Keratinocyte (primary cell): ENCODE measurements around the gene LEKR1. TPM values are rescaled to one million over a fixed set of nuclear protein-coding genes. Genes with fewer than 3 reads are reported as not detected.

Source experiments
- DNase-seq: peaks from one replicate; pipeline ENCODE4 v3.0.0-alpha.2; 2011; ENCODE audit warnings: low read depth, missing footprints, low spot score
- FAIRE-seq: peaks from 2 replicates; lab custom pipeline; 2011; peaks lifted over from hg19 to GRCh38; lab: Jason Lieb, UNC
- H2AFZ ChIP-seq: 2 replicates; pipeline ENCODE4 v1.6.0; 2012; ENCODE audit warnings: low read length, control low read depth, inconsistent platforms; ENCODE audit not compliant: control insufficient read depth
- H3K27ac ChIP-seq: 2 replicates; pipeline ENCODE4 v1.5.1; 2011; ENCODE audit warnings: low read length; ENCODE audit not compliant: control insufficient read depth, insufficient read depth
- H3K27me3 ChIP-seq: 3 replicates; pipeline ENCODE4 v1.6.0; 2011; ENCODE audit warnings: low read length; ENCODE audit not compliant: control insufficient read depth, insufficient read depth; ENCODE audit errors: extremely low read depth
- H3K36me3 ChIP-seq, 2 experiments: 2 replicates in 1 of 2; 3 replicates in 1 of 2; pipeline ENCODE4 v1.5.1; 2011; ENCODE audit warnings: low read length in 2 of 2, mild to moderate bottlenecking in 1 of 2; ENCODE audit not compliant: control insufficient read depth in 2 of 2, insufficient read depth in 2 of 2; ENCODE audit errors: extremely low read depth in 1 of 2
- H3K4me1 ChIP-seq: 3 replicates; pipeline ENCODE4 v1.5.1; 2011; ENCODE audit warnings: low read length; ENCODE audit not compliant: control insufficient read depth, insufficient read depth; ENCODE audit errors: extremely low read depth
- H3K4me2 ChIP-seq: 3 replicates; pipeline ENCODE4 v1.6.0; 2011; ENCODE audit warnings: low read depth, low read length; ENCODE audit not compliant: control insufficient read depth, insufficient read depth; ENCODE audit errors: extremely low read depth
- H3K4me3 ChIP-seq, 3 experiments: fragments of 200-600 bp in 1 of 3; sonication (generic) in 1 of 3; 2 replicates in 2 of 3; 3 replicates in 1 of 3; pipeline ENCODE4 v1.5.1; 2011 to 2016; ENCODE audit warnings: low read length in 3 of 3, mild to moderate bottlenecking in 3 of 3, control low read depth in 2 of 3, inconsistent platforms in 1 of 3, low read depth in 1 of 3, mixed read lengths in 1 of 3, mixed run types in 1 of 3, moderate library complexity in 1 of 3; ENCODE audit not compliant: control insufficient read depth in 2 of 3, insufficient read depth in 2 of 3; ENCODE audit errors: extremely low read depth in 1 of 3
- H3K79me2 ChIP-seq: 2 replicates; pipeline ENCODE4 v1.6.0; 2012; ENCODE audit warnings: low read length; ENCODE audit not compliant: control insufficient read depth, insufficient read depth
- H3K9ac ChIP-seq: 3 replicates; pipeline ENCODE4 v1.6.0; 2011; ENCODE audit warnings: low read length; ENCODE audit not compliant: control insufficient read depth, insufficient read depth; ENCODE audit errors: extremely low read depth
- H3K9me1 ChIP-seq: 3 replicates; pipeline ENCODE4 v1.6.0; 2011; ENCODE audit warnings: low read length; ENCODE audit not compliant: control insufficient read depth, insufficient read depth; ENCODE audit errors: extremely low read depth
- H3K9me3 ChIP-seq: 2 replicates; pipeline ENCODE4 v1.5.1; 2012; ENCODE audit warnings: low read depth, low read length; ENCODE audit not compliant: control insufficient read depth
- H4K20me1 ChIP-seq: 3 replicates; pipeline ENCODE4 v1.6.0; 2011; ENCODE audit warnings: low read length; ENCODE audit not compliant: control insufficient read depth, insufficient read depth; ENCODE audit errors: extremely low read depth
- EZH2 ChIP-seq: IDR thresholded peaks from one replicate; pipeline ENCODE4 v1.6.1; 2012; ENCODE audit warnings: inconsistent platforms, mild to moderate bottlenecking, low read length, moderate library complexity
- dilution Hi-C: fragments of 300-500 bp; cut with MboI; formaldehyde crosslinking; loops from one replicate; pipeline ENCODE4 v1.7.0; 2020; ENCODE audit warnings: low sequenced_read_pairs; ENCODE audit not compliant: extremely low pct_ligation_motif_present
- polyA plus RNA-seq, 5 experiments: library from polyadenylated mRNA; depleted of rRNA in 3 of 5; stranded (reverse) in 3 of 5; stranded (forward) in 1 of 5; unstranded in 1 of 5; fragments of >200 nt; gene quantifications; 1 replicate in 1 of 5; 2 replicates in 3 of 5; 3 replicates in 1 of 5; pipeline versions ENCODE4 v1.2.1 to v1.2.3, GENCODE V29; 2011 to 2012; ENCODE audit warnings: missing spikeins in 2 of 5, low read depth in 1 of 5, low replicate concordance in 1 of 5
- TF ChIP-seq, protein P1 (sequence below), 3 experiments: IDR thresholded peaks in 1 of 3; conservative IDR thresholded peaks in 1 of 3; optimal IDR thresholded peaks in 1 of 3; 2 replicates in 2 of 3; 3 replicates in 1 of 3; pipeline versions ENCODE3 to v1.5.1; 2011; ENCODE audit warnings: low read length in 3 of 3, mild to moderate bottlenecking in 3 of 3, moderate library complexity in 2 of 3, control low read depth in 1 of 3, inconsistent platforms in 1 of 3; ENCODE audit not compliant: insufficient read depth in 2 of 3; ENCODE audit errors: extremely low read depth in 1 of 3

Gene LEKR1
- polyA plus RNA-seq, 1 donor (not counting 4 experiments of a cell fraction or from before 2014, with no cell fraction given) = 0.63 TPM

DNA sequence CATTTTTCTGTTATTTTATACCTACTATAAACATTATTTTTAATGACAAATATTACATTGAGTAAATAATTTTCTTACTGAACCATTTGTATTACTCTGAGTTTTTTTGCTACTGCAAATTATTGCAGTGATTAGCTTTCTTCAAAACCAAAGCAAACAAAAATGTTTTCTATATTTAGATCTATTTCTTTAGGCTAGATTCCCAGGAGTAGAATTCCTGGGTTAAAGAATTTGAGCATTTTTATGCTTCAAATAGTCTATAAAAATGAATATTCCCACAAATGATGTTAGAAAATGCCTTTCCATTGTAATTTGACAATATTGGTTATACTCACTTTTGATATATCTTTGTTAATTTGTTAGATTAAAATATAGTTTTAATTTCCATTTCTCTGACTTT lies 76.8 kb downstream of the LEKR1 start:
- Histone ChIP-seq H3K4me2 (no peak overlapping the region), H3K27me3 (no peaks in the 10 kb centered on the region), H3K9ac (no peak overlapping the region), H3K9me3 (no peaks in the 10 kb centered on the region), H3K9me1 (no peaks in the 10 kb centered on the region), H3K27ac (no peak overlapping the region), H3K36me3 (no peaks in the 10 kb centered on the region), H3K79me2 (no peaks in the 10 kb centered on the region), H3K4me1 (no peaks in the 10 kb centered on the region), H4K20me1 (no peaks in the 10 kb centered on the region), H3K4me3 (no peak overlapping the region), H2AFZ (no peak overlapping the region)
- TF ChIP-seq, protein P1, sequence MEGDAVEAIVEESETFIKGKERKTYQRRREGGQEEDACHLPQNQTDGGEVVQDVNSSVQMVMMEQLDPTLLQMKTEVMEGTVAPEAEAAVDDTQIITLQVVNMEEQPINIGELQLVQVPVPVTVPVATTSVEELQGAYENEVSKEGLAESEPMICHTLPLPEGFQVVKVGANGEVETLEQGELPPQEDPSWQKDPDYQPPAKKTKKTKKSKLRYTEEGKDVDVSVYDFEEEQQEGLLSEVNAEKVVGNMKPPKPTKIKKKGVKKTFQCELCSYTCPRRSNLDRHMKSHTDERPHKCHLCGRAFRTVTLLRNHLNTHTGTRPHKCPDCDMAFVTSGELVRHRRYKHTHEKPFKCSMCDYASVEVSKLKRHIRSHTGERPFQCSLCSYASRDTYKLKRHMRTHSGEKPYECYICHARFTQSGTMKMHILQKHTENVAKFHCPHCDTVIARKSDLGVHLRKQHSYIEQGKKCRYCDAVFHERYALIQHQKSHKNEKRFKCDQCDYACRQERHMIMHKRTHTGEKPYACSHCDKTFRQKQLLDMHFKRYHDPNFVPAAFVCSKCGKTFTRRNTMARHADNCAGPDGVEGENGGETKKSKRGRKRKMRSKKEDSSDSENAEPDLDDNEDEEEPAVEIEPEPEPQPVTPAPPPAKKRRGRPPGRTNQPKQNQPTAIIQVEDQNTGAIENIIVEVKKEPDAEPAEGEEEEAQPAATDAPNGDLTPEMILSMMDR (optimal IDR thresholded peaks at IDR 0.05 in 1 of 3, IDR thresholded peaks at IDR 0.05 in 1 of 3, conservative IDR thresholded peaks at IDR 0.05 in 1 of 3; ENCODE audit: extremely low read depth in 1 of 3, insufficient read depth in 2 of 3, low read length in 3 of 3) = no peak
- no peak for TF ChIP-seq EZH2
- FAIRE-seq (no peak), DNase-seq (no peak)
- dilution Hi-C loops = no loop called here

- dilution Hi-C loops = no loop called here
- Histone ChIP-seq H3K4me1 (peaks cover 4% of the 10 kb centered on the region), H3K79me2 (no peaks in the 10 kb centered on the region), H3K4me2 (no peak overlapping the region), H4K20me1 (no peaks in the 10 kb centered on the region), H3K9me3 (no peaks in the 10 kb centered on the region), H3K27me3 (no peaks in the 10 kb centered on the region), H3K27ac (no peak overlapping the region), H2AFZ (no peak overlapping the region), H3K36me3 (no peaks in the 10 kb centered on the region), H3K9me1 (no peaks in the 10 kb centered on the region), H3K9ac (no peak overlapping the region), H3K4me3 (no peak overlapping the region)
- FAIRE-seq = no peak
- no peak for DNase-seq
- TF ChIP-seq, protein P1 (optimal IDR thresholded peaks at IDR 0.05 in 1 of 3, IDR thresholded peaks at IDR 0.05 in 1 of 3, conservative IDR thresholded peaks at IDR 0.05 in 1 of 3; ENCODE audit: extremely low read depth in 1 of 3, insufficient read depth in 2 of 3, low read length in 3 of 3) = no peak
- no peak for TF ChIP-seq EZH2
Measured at GRCh38 chr3:156906275-156906674, 80.1 kb downstream of the LEKR1 start.
